HG02943 (cell line): ENCODE measurements around the gene PLOD3.
"Not testable (repeated sequence)": the region's sequence is repeated elsewhere in the genome, so short reads cannot be mapped to it uniquely, and the experiment has no call there.

Source experiments
- ATAC-seq: cut with Tn5 transposase; IDR thresholded peaks from one replicate; pipeline ENCODE4 v1.9.1; 2021; ENCODE audit warnings: mild to moderate bottlenecking, low read depth, moderate library complexity; ENCODE audit not compliant: unreplicated experiment

The PLOD3 gene

GRCh38 chr7:101216001-101216859, 1.2 kb downstream of the PLOD3 start:
- no peak for ATAC-seq

- no peak for ATAC-seq
These were observed 5.4 kb downstream of the PLOD3 start for GRCh38 chr7:101212014-101212413.

- no peak for ATAC-seq
These were observed 5.9 kb downstream of the PLOD3 start for GRCh38 chr7:101211501-101211900.

- ATAC-seq, result no peak
These were observed 7.2 kb downstream of the PLOD3 start for GRCh38 chr7:101210143-101210542.

GRCh38 chr7:101208794-101209193, 8.6 kb downstream of the PLOD3 start:
- no peak for ATAC-seq

GRCh38 chr7:101207459-101207858, 9.9 kb downstream of the PLOD3 start:
- no peak for ATAC-seq

- ATAC-seq, result no peak
These were observed 10.7 kb downstream of the PLOD3 start for GRCh38 chr7:101206665-101207042.

- ATAC-seq, result no peak
These were observed 11.3 kb downstream of the PLOD3 start for GRCh38 chr7:101205901-101206664.

GRCh38 chr7:101203740-101204738, 13.3 kb downstream of the PLOD3 start:
- ATAC-seq, result not testable (repeated sequence)

- ATAC-seq, result no peak
These were observed 14.8 kb downstream of the PLOD3 start for GRCh38 chr7:101202603-101202918.

- no peak for ATAC-seq
These were observed 15.4 kb downstream of the PLOD3 start for GRCh38 chr7:101201695-101202602.

- no peak for ATAC-seq
These were observed 16.4 kb downstream of the PLOD3 start, which contains the start of gene MOGAT3 for GRCh38 chr7:101200862-101201599. MOGAT3 (minus strand) TSS chr7:101201036; CDS start chr7:101200854, 182 bp downstream.

GRCh38 chr7:101200504-101200861, 16.9 kb downstream of the PLOD3 start:
- no peak for ATAC-seq

GRCh38 chr7:101199522-101199921, 17.9 kb downstream of the PLOD3 start:
- not testable (repeated sequence) for ATAC-seq

GRCh38 chr7:101198476-101198875, 18.9 kb downstream of the PLOD3 start:
- ATAC-seq, result no peak

- no peak for ATAC-seq
These were observed 19.4 kb downstream of the PLOD3 start for GRCh38 chr7:101197991-101198390.

GRCh38 chr7:101195884-101196283, 21.5 kb downstream of the PLOD3 start:
- no peak for ATAC-seq

GRCh38 chr7:101189109-101189508, 28.3 kb downstream of the PLOD3 start:
- no peak for ATAC-seq

- no peak for ATAC-seq
These were observed 30.4 kb downstream of the PLOD3 start for GRCh38 chr7:101186844-101187428.
